GM21528 (cell line): ENCODE data around the gene NCKAP1.
"Not testable (repeated sequence)": the region's sequence is repeated elsewhere in the genome, so short reads cannot be mapped to it uniquely, and the experiment has no call there.

ENCODE experiments used
- ATAC-seq: cut with Tn5 transposase; IDR thresholded peaks from one replicate; pipeline ENCODE4 v1.9.1; 2021; ENCODE audit warnings: mild to moderate bottlenecking, moderate library complexity; ENCODE audit not compliant: unreplicated experiment, low FRiP score

NCKAP1 gene

DNA sequence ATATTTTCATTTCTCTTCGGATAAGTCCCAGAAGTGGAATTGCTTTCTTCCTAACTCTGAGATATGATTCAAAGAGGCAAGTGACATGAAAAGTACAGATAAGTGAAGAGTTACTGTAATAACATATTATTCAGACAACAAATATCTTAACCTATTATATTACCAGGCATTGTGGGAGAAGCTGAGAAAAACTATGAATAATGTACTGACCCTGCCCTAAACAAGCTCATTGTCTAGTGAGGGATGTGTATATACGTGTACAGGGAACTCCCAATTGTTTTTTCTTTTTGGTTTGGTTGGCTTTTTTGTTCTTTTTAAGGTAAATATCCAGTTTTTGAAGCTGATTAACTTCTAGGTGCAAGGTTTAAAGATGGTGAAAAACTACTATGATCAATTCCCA is 26.5 kb downstream of the NCKAP1 start:
- no peak for ATAC-seq

DNA sequence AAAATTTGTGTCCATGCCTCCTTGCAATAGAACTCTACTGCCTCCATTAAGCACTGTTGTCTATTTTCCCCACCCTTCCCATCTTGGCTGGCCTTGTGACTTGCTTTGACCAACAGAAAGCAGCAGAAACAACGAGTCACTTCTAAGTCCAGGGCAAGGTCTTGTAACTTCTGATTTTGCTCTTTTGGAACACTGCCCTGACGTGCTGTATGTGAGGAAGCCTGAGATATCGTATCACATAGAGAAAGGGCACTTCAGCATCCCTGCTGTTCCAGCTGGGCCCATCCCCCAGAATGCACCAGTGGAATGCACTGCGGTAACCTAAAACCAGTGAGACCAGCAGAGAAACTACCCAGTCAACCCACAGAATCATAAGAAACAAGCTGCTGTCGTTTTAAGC is 28.1 kb downstream of the NCKAP1 start:
- no peak for ATAC-seq

DNA sequence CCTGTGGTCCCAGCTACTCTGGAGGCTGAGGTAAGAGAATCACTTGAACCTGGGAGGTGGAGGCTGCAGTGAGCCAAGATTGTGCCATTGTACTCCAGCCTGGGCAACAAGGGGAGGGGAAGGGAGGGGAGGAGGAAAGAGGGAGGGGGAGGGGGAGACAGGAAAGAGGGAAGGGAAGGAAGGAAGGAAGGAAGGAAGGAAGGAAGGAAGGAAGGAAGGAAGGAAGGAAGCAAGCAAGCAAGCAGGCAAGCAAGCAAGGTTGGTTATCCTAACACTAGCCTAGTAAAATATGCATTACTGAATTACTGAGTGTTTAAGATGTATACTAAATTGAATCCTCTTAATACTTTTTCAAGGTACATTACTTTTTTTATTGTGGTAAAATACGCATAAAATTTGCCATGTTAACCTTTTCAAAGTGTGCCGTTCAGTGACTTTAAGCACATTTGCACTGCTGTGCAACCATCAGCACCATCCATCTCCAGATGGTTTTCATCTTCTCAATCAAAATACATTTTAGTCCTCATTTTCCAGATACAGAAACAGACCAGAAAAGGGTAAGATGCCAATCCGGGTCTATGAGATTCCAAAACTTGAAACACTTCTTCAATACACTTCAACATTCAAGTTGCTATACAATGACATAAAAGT is 28.9 kb downstream of the NCKAP1 start:
- ATAC-seq, result no peak

DNA sequence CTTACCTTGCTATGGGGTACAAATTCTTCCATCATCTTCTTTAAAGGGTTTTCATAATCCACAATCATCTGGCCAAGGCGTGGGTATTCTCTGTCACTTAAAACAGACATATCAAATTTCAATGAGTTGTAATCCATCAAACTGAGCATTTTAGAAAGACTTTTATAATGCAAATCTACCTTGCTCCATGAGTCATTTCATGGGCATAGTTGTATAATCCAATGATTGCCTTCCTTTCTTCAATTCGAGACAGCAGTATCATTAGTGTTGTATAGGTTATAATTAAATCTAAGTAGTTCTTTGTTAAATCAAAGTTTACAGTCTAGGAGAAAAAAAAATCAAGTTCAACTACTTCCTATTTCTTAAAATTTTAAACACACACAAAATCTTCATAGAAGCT is 36.3 kb downstream of the NCKAP1 start:
- ATAC-seq, result no peak

DNA sequence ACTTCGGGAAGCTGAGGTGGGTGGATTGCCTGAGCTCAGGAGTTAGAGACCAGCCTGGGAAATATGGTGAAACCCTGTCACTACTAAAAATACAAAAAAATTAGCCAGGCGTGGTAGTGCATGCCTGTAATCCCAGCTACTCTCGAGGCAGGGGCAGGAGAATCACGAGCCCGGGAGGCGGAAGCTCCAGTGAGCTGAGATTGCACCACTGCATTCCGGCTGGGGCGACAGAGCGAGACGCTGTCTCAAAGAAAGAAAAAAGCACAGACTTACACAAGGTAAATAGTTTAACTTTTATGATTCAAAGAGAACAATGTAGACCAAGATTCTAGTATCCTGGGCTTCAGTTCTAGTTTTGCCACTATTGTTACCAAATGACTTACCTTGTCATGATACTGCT is 37.4 kb downstream of the NCKAP1 start:
- no peak for ATAC-seq

DNA sequence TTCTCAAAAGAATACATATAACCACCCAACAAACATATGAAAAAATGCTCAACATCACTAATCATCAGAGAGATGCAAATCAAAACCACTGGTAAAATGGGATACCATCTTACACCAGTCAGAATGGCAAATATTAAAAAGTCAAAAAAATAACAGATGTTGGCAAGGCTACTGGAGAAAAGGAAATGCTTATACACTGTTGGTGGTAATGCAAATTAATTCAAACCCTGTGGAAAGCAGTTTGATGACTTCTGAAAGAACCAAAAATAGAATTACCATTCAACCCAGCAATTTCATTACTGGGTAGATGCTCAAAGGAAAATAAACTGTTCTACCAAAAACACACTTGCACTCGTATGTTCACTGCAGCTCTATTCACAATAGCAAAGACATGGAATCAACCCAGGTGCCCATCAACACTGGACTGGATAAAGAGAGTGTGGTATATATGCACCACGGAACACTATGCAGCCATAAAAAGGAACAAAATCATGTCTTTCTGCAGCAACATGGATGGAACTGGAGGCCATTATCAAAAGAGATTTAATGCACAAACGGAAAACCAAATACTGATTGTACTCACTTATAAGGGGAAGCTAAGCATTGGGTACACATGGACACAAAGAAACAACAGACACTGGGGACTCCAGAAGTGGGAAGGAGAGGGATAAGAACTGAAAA is 38.8 kb downstream of the NCKAP1 start:
- no peak for ATAC-seq

DNA sequence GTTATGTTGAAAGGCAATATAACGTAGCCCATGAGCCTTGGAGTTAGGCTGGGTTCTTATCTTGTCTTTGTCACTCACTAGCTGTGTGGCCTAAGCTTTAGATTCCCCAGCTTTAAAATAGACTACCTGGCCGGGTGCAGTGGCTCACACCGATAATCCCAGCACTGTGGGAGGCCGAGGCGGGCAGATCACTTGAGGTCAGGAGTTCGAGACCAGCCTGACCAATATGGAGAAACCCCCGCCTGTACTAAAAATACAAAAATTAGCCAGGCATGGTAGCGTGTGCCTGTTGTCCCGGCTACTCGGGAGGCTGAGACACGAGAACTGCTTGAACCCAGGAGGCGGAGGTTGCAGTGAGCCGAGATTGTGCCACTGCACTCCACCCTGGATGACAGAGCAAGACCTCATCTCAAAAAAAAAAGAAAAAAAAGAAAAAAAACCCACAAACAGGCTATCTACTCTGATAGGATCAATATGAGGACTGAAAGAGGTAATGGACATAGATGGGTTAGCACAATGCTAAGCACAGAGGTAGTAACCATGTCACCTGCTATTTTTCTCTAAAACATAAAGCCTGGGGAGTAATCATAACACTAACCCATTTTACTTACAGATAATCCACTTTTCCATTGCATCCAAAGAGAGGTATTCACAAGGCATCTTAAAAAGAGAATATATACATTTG is 43.9 kb downstream of the NCKAP1 start:
- no peak for ATAC-seq

DNA sequence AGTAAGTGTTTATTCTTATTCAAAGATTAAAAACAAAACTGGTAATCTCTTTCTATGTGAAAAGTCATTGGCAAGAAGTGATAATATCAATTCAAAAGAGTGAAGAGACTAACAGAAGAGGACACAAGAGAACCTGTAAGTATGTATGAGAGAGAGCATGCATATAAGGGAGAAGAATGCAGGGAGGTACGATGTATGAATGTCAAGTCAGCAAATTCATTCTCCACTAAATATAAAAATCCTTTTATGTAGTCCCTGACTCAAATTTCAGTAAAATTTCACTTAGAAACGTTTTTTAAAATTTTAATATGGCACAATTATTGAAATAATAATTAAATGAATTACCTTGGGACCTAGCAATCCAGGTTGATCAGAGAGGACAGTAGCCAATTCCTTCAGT is 55.3 kb downstream of the NCKAP1 start:
- no peak for ATAC-seq

DNA sequence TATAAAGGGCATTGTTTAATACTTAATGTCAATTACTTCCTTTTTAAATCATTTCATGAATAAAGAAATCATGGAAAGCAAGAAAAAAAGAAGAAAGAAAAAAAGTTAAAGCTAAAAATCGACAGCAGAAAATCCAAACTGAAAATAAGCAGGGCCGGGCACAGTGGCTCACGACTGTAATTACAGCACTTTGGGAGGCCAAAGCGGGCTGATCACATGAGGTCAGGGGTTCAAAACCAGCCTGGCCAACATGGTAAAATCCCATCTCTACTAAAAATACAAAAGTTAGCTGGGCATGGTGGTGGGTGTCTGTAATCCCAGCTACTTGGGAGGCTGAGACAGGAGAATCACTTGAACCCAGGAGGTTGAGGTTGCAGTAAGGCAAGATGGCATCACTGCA is 56.8 kb downstream of the NCKAP1 start:
- ATAC-seq, result not testable (repeated sequence)

DNA sequence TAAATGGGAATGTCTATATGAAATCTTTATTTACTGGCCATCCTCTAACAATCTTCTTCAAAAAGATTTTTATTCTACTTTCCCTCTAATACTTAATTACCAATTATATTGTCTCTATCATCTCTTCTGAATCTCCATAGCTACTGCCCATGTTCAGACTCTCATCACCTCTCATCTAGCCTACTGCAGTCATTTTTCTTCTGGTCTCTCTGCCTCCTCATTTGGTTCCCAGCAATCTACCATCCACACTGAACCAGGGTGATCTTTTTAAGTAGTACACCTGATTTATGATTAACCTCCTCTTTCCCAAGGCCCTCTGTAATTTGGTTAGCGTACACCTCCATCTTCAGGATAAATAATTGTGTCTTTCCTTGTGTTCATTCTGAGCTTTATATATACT is 57.6 kb downstream of the NCKAP1 start:
- ATAC-seq, result no peak

DNA sequence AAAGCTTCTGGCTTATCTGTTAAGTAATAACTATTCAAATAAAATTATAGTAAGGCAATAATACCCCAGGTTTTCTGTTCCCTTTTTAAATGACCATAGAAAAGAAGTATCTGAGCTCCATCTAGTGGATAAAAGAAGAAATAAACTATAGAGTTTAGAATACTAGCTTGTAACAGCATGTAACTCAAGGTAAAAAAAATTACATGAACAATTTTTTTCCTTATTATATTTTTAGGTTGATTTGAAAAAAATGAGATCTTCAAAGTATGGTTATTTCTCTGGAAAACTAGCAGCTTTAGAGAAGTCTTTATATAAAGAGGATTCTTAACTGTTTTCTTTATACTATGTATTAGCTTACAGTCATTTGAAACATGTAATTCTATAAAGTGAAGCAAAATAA is 58.1 kb downstream of the NCKAP1 start:
- peak; percentile 78 for ATAC-seq

DNA sequence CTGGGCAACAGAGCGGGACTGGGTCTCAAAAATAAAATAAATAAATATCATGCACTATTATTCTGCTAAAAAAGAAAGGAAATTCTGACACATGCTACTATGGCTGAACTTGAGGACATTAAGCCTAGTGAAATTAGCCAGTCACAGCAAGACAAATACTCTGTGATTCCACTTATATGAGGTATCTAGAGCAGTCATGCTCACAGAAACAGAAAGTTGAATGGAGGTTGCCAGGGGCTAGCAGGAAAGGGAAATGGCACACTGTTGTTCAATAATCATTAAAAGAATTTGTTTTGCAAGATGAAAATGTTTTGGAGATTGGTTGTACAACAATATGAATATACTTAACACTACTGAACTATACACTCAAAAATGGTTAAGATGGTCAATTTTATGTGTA is 60.8 kb downstream of the NCKAP1 start:
- peak; percentile 55 for ATAC-seq

DNA sequence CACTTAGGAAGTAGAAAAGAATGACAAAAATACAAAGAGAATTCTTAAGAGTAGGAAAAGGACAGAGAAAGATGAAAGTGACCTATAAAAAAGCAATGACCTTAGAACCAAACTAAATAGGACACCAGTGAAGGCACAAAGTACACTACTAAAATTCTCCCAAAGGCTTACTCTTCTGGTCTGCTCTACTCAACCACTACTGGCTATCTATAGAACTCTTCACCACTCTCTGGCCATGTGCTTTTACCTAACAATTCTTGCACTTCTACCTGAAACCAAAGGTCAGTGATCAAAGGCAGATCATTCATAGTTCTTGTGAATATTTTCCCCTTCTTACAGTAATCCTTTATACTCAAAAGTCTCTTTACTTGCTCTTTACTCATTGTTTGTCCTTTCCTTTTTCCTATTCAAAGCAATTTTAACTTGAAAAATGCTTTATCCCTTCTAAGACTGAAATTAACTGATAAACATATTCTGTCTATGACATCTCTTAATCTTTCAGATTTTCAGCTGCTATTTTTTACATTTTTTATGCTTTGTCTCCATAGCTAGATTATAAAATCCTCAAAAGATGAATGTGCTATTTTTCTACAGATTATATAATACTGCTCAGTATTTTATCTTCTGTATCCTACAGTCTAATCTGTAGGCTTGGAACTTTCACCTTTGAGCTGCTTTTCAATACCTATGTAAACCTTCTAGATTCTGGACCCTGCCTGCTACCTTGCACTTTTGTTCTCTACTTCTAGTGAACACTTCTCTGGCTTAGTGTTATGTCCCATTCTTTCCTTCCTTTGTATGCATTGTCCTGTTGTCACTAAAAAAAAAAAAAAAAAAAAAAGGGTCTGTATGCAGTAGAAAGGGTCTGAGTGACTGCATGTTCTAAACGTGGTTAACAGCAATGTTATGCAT is 64.6 kb downstream of the NCKAP1 start:
- ATAC-seq, result no peak

DNA sequence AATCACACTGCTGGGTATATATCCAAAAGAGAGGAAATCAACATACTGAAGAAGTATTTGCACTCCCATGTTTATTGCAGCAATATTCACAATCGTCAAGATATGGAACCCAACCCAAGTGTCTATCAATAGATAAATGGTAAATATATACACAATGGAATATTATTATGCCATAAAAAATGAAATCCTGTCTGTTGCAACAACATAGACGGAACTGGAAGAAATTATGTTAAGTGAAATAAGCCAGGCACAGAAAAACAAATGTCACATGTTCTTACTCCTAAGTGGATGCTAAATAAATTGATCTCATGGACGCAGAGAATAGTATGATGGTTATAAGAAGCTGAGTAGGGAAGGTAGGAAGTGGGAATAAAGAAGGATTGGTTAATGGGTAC is 65.7 kb downstream of the NCKAP1 start:
- ATAC-seq, result no peak

DNA sequence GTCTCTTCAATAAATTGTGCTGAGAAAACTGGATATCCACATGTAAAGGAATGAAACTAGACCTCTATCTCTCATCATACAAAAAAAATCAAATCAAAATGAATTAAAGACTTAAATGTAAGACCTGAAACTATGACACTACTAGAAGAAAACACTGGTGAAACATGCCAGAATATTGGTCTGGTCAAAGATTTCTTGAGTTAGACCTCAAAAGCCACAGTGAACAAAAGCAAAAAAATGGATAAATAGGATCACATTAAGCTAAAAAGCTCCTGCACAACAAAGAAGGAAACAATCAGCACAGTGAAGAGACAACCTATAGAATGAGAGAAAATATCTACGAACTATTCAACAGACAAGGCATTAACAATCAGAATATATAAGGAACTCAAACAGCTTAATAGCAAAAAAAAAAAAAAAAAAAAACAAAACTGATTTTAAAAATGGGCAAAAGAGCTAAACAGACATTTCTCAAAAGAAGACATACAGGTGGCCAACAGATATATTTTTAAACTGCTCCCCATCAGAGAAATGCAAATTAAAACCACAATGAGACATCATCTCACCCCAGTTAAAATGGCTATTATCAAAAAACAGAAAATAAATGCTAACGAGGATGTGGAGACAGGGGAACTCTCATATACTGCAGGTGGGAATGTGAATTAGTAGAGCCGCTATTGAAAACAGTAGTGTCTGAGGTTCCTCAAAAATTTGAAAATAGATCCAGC is 66.3 kb downstream of the NCKAP1 start:
- ATAC-seq, result peak; percentile 67

DNA sequence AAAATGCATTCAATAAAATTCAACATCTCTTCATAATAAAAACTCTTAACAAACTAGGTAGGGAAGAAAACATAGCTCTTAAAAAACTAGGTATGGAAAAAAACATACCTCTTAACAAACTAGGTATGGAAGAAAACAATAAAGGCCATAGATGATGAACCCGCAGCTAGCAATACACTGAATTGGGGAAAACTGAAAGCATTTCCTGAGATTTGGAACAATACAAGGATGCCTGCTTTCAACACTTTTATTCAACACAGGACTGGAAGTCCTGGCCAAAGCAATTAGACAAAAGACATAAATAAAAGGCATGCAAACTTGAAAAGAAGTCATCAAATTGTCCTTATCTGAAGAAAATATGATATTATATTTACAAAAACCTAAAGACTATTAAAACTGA is 67.8 kb downstream of the NCKAP1 start:
- ATAC-seq, result no peak

DNA sequence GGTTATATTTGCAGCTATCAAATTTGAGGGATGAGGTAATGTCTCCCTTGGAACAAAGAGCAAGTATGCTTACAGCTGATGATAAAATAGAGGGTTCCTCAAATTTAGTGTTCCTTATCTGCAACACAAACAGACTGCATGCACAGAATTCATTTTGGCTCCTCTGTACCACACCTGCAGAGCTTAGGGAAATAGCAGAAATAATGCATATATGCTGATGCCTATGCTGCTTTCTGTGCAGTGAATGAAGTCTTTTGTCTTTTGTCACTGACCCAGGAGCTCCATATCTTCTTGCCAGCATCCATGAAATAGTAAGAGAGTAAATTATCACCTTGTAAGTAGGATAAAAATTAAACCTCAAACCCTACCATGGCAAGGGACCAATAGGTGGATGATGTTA is 69.8 kb downstream of the NCKAP1 start:
- ATAC-seq, result no peak

DNA sequence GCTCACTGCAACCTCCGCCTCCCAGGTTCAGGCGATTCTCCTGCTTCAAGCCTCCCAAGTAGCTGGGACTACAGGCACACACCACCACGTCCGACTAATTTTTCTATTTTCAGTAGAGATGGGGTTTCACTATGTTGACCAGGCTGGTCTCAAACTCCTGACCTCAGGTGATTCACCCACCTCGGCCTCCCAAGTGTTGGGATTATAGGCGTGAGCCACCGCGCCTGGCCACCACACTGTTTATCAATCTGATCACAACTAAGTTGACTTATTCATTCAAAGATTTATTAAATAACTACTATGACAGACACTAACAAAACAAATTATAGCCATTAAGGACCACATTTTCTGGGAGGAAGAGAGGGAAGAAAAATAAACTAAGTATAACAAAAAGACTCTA is 71.9 kb downstream of the NCKAP1 start:
- not testable (repeated sequence) for ATAC-seq

DNA sequence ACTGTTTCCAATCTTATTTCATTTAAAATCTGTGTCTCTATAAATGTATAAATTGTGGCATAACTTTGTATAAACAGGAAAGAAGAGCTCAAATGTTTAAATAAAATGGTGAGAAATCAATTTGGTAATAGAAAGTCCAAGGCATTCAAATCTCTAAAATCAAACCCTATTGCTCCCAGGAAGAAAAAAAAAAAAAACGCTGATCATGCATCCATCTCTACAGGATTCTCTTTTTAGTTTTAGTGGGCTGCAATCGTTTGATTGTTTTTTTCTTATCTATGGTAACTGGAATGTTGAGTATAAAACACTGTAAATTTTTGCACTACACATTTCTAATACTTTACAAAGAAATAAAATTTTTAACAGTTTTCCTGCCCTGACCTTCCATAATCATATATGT is 75.6 kb downstream of the NCKAP1 start:
- ATAC-seq, result no peak

DNA sequence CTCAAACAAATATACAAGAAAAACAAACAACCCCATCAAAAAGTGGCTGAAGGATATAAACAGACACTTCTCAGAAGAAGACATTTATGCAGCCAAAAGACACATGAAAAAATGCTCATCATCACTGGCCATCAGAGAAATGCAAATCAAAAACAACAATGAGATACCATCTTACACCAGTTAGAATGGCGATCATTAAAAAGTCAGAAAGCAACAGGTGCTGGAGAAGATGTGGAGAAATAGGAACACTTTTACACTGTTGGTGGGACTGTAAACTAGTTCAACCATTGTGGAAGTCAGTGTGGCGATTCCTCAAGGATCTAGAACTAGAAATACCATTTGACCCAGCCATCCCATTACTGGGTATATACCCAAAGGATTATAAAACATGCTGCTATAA is 77.4 kb downstream of the NCKAP1 start:
- not testable (repeated sequence) for ATAC-seq
